HepG2 (cell line): Measurements from ENCODE around the gene EMP2.
"Not testable (repeated sequence)": the region's sequence is repeated elsewhere in the genome, so short reads cannot be mapped to it uniquely, and the experiment has no call there.

Source experiments
- JUND ChIP-seq: sonication (generic); formaldehyde crosslinking; IDR thresholded peaks from 2 replicates; pipeline ENCODE4 v1.8.0; 2022; ENCODE audit warnings: mild to moderate bottlenecking, missing genetic modification reagents
- POLR2A ChIP-seq, 2 experiments: IDR thresholded peaks; 2 replicates each; pipeline ENCODE4 v1.6.1; 2011; ENCODE audit warnings: low read depth in 2 of 2, low read length in 2 of 2, mild to moderate bottlenecking in 1 of 2, moderate library complexity in 1 of 2; ENCODE audit not compliant: insufficient read depth in 1 of 2
- RFX5 ChIP-seq: IDR thresholded peaks from 2 replicates; pipeline ENCODE4 v1.6.1; 2011; ENCODE audit warnings: low read depth, low read length, improper control_type of control experiment
- TEAD2 ChIP-seq: sonication (generic); formaldehyde crosslinking; IDR thresholded peaks from 2 replicates; pipeline ENCODE4 v1.9.0; 2021; ENCODE audit warnings: missing genetic modification reagents
- U2AF1 ChIP-seq: fragments of 200-400 bp; formaldehyde crosslinking; optimal IDR thresholded peaks from 2 replicates; pipeline ENCODE3; 2017; ENCODE audit warnings: mild to moderate bottlenecking, low read depth, low read length
- ZKSCAN1 ChIP-seq: fragments of 150-350 bp; IDR thresholded peaks from 2 replicates; pipeline ENCODE4 v1.6.1; 2014; ENCODE audit warnings: low read length

GRCh38 chr16:10621216-10621949, 41.0 kb upstream of the EMP2 start:
- not testable (repeated sequence) for TF ChIP-seq JUND (CRISPR knock-in tag); U2AF1; ZKSCAN1; TEAD2 (CRISPR knock-in tag); RFX5; POLR2A (IDR thresholded peaks at IDR 0.05; ENCODE audit: insufficient read depth in 1 of 2, low read depth in 2 of 2, low read length in 2 of 2)
